SH-SY5Y (cell line): ENCODE results near the gene ELP1.

Experiments used
- GATA2 ChIP-seq: IDR thresholded peaks from 2 replicates; pipeline ENCODE4 v1.6.1; 2011; ENCODE audit warnings: mild to moderate bottlenecking, low read depth, low read length
- GATA3 ChIP-seq: IDR thresholded peaks from 2 replicates; pipeline ENCODE4 v1.6.1; 2011; ENCODE audit warnings: low read depth, mild to moderate bottlenecking, low read length, moderate library complexity

- TF ChIP-seq GATA3 (no peak), GATA2 (no peak)
Measured at GRCh38 chr9:108953983-108954574, 20.2 kb upstream of the ELP1 start.
